ENCODE measurements around the gene LYPD1.

The LYPD1 gene

GRCh38 chr2:132677661-132678060, 7.7 kb upstream of the LYPD1 start:
- no peaks in the 10 kb centered on the region for H3K36me3 ChIP-seq (ENCODE audit: insufficient read depth, insufficient read length, low read length)
- no peaks in the 10 kb centered on the region for H3K27me3 ChIP-seq (ENCODE audit: insufficient read depth, insufficient read length)
- no peak for DNase-seq (ENCODE audit: low read depth, low spot score)
- H3K9me3 ChIP-seq (ENCODE audit: insufficient read depth, low read length) = no peaks in the 10 kb centered on the region
- H3K4me1 ChIP-seq (ENCODE audit: insufficient read depth, insufficient read length) = no peaks in the 10 kb centered on the region
- H3K9ac ChIP-seq (ENCODE audit: insufficient read length, low read depth) = no peak overlapping the region
- no peak overlapping the region for H3K4me3 ChIP-seq (ENCODE audit: insufficient read length, low read depth)
- no peak for TF ChIP-seq YY1 (IDR thresholded peaks at IDR 0.05; ENCODE audit: insufficient read depth, insufficient read length)
- no peak for TF ChIP-seq ZNF274 (IDR thresholded peaks at IDR 0.05; ENCODE audit: low read depth, low read length)
- no peak for TF ChIP-seq SUZ12 (IDR thresholded peaks at IDR 0.05; ENCODE audit: extremely low read depth, insufficient read depth, insufficient read length)

GRCh38 chr2:132676999-132677398, 7.0 kb upstream of the LYPD1 start:
- Histone ChIP-seq H3K36me3 (ENCODE audit: insufficient read depth, insufficient read length, low read length) (no peaks in the 10 kb centered on the region), H3K9ac (ENCODE audit: insufficient read length, low read depth) (no peak overlapping the region), H3K4me3 (ENCODE audit: insufficient read length, low read depth) (no peak overlapping the region), H3K4me1 (ENCODE audit: insufficient read depth, insufficient read length) (no peaks in the 10 kb centered on the region), H3K27me3 (ENCODE audit: insufficient read depth, insufficient read length) (no peaks in the 10 kb centered on the region), H3K9me3 (ENCODE audit: insufficient read depth, low read length) (no peaks in the 10 kb centered on the region)
- DNase-seq (ENCODE audit: low read depth, low spot score) = no peak
- TF ChIP-seq YY1 (IDR thresholded peaks at IDR 0.05; ENCODE audit: insufficient read depth, insufficient read length) = no peak

GRCh38 chr2:132671151-132671835, 1.3 kb upstream of the LYPD1 start:
- Histone ChIP-seq H3K27me3 (ENCODE audit: insufficient read depth, insufficient read length) (peaks cover 7% of the 10 kb centered on the region), H3K9me3 (ENCODE audit: insufficient read depth, low read length) (no peaks in the 10 kb centered on the region), H3K4me3 (ENCODE audit: insufficient read length, low read depth) (peak overlapping the region; percentile 90), H3K36me3 (ENCODE audit: insufficient read depth, insufficient read length, low read length) (peaks cover 22% of the 10 kb centered on the region), H3K4me1 (ENCODE audit: insufficient read depth, insufficient read length) (no peaks in the 10 kb centered on the region), H3K9ac (ENCODE audit: insufficient read length, low read depth) (peak overlapping the region; percentile 95)
- DNase-seq (ENCODE audit: low read depth, low spot score) = peak; percentile 80
- TF ChIP-seq SUZ12 (IDR thresholded peaks at IDR 0.05; ENCODE audit: extremely low read depth, insufficient read depth, insufficient read length) = no peak
- TF ChIP-seq YY1 (IDR thresholded peaks at IDR 0.05; ENCODE audit: insufficient read depth, insufficient read length) = peak; percentile 19

GRCh38 chr2:132670496-132671150, 618 bp upstream of the LYPD1 start:
- no peak for DNase-seq (ENCODE audit: low read depth, low spot score)

GRCh38 chr2:132668987-132669907, 758 bp downstream of the LYPD1 start:
- no peaks in the 10 kb centered on the region for H3K9me3 ChIP-seq (ENCODE audit: insufficient read depth, low read length)
- DNase-seq (ENCODE audit: low read depth, low spot score) = no peak
- H3K27me3 ChIP-seq (ENCODE audit: insufficient read depth, insufficient read length) = peaks cover 7% of the 10 kb centered on the region

More at GRCh38 chr2:132670496-132671150, 618 bp upstream of the LYPD1 start:
- Histone ChIP-seq H3K9ac (ENCODE audit: insufficient read length, low read depth) (peak overlapping the region; percentile 95), H3K36me3 (ENCODE audit: insufficient read depth, insufficient read length, low read length) (peaks cover 29% of the 10 kb centered on the region), H3K4me1 (ENCODE audit: insufficient read depth, insufficient read length) (no peaks in the 10 kb centered on the region), H3K27me3 (ENCODE audit: insufficient read depth, insufficient read length) (peaks cover 7% of the 10 kb centered on the region), H3K4me3 (ENCODE audit: insufficient read length, low read depth) (peak overlapping the region; percentile 90), H3K9me3 (ENCODE audit: insufficient read depth, low read length) (no peaks in the 10 kb centered on the region)
- TF ChIP-seq YY1 (IDR thresholded peaks at IDR 0.05; ENCODE audit: insufficient read depth, insufficient read length) (no peak), SUZ12 (IDR thresholded peaks at IDR 0.05; ENCODE audit: extremely low read depth, insufficient read depth, insufficient read length) (no peak), ZNF274 (IDR thresholded peaks at IDR 0.05; ENCODE audit: low read depth, low read length) (no peak)

GRCh38 chr2:132668189-132668823, 1.7 kb downstream of the LYPD1 start:
- Histone ChIP-seq H3K27me3 (ENCODE audit: insufficient read depth, insufficient read length) (peaks cover 7% of the 10 kb centered on the region), H3K36me3 (ENCODE audit: insufficient read depth, insufficient read length, low read length) (peaks cover 46% of the 10 kb centered on the region), H3K9me3 (ENCODE audit: insufficient read depth, low read length) (no peaks in the 10 kb centered on the region), H3K9ac (ENCODE audit: insufficient read length, low read depth) (peak overlapping the region; percentile 6), H3K4me1 (ENCODE audit: insufficient read depth, insufficient read length) (no peaks in the 10 kb centered on the region), H3K4me3 (ENCODE audit: insufficient read length, low read depth) (peak overlapping the region; percentile 90)
- TF ChIP-seq ZNF274 (IDR thresholded peaks at IDR 0.05; ENCODE audit: low read depth, low read length) (no peak), SUZ12 (IDR thresholded peaks at IDR 0.05; ENCODE audit: extremely low read depth, insufficient read depth, insufficient read length) (no peak), YY1 (IDR thresholded peaks at IDR 0.05; ENCODE audit: insufficient read depth, insufficient read length) (no peak)
- DNase-seq (ENCODE audit: low read depth, low spot score) = no peak

More at GRCh38 chr2:132668987-132669907, 758 bp downstream of the LYPD1 start:
- H3K9ac ChIP-seq (ENCODE audit: insufficient read length, low read depth) = peak overlapping the region; percentile 95
- H3K36me3 ChIP-seq (ENCODE audit: insufficient read depth, insufficient read length, low read length) = peaks cover 41% of the 10 kb centered on the region
- no peaks in the 10 kb centered on the region for H3K4me1 ChIP-seq (ENCODE audit: insufficient read depth, insufficient read length)
- TF ChIP-seq ZNF274 (IDR thresholded peaks at IDR 0.05; ENCODE audit: low read depth, low read length) = no peak
- TF ChIP-seq YY1 (IDR thresholded peaks at IDR 0.05; ENCODE audit: insufficient read depth, insufficient read length) = no peak
- TF ChIP-seq SUZ12 (IDR thresholded peaks at IDR 0.05; ENCODE audit: extremely low read depth, insufficient read depth, insufficient read length) = no peak
- H3K4me3 ChIP-seq (ENCODE audit: insufficient read length, low read depth) = peak overlapping the region; percentile 90
